Omental fat pad (tissue), 4 donors: ENCODE measurements around the gene OSM. TPM values are rescaled to one million over a fixed set of nuclear protein-coding genes. Genes with fewer than 3 reads are reported as not detected.
A peak's percentile ranks its signal among the peaks of the same experiment; 100 is the strongest.
"Not testable (repeated sequence)": the region's sequence is repeated elsewhere in the genome, so short reads cannot be mapped to it uniquely, and the experiment has no call there.

Experiments
- ATAC-seq: fragments of 150-250 bp; one replicate; pipeline ENCODE4 v1.9.1; 2016; ENCODE audit warnings: mild to moderate bottlenecking, moderate library complexity; ENCODE audit not compliant: low FRiP score
- DNase-seq: peaks from one replicate; pipeline ENCODE4 v3.0.0-alpha.2; 2019; ENCODE audit warnings: low spot score
- CTCF ChIP-seq, 3 donors: fragments of 450-650 bp; IDR thresholded peaks; one replicate each; pipeline ENCODE4 v1.5.1; 2016 to 2017; ENCODE audit warnings: antibody characterized with exemption in 3 of 3, mild to moderate bottlenecking in 3 of 3, moderate library complexity in 2 of 3
- total RNA-seq, 4 donors: library from RNA; depleted of rRNA; stranded (reverse); fragments of >200 nt; gene quantifications; one replicate each; pipeline ENCODE4 v1.1.0, GENCODE V29; 2016

Gene OSM
- total RNA-seq, 4 donors from 2014 or later: 7.1 to 17.8 (median 8.6) TPM

DNA sequence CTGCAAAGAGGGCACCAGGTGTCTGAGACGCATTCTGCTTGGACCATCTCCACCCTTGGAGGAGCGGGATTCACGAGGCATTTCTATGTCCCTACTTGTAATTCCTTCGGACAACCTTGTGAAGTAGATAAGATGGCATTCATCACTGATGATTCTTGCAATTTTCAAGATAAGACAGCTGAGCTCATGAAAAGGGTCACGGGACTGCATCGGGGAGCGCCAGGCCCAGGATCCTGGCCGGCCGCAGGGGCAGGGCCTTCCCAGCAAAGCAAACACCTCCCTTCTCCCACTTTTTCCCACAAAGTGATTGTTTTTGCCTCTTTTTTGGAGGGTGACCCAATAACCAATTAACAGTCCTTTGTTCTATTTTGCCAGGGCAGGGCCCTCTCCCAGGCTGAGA lies 28.5 kb downstream of the OSM start:
- ATAC-seq (peak; percentile 2), DNase-seq (no peak)
- no peak for TF ChIP-seq CTCF (IDR thresholded peaks at IDR 0.05)

DNA sequence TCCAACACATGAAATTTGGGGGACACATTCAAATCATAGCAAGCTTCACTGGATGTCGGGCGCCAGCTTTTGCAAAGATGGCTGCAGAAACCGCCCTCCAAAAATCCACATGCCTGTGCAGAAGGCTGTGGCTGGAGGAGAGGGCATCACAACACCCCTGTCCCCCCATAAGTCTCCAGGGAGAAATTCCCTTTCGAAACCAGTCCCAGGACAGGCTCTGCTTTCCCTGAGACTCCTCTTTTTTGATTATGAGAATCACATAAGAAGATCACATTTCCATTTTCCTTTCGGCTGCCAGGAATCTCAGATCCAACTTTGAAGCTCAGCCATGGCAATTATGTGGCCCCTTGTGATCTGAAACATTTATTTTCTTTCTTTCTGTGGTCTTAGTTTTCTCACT lies 29.8 kb downstream of the OSM start:
- TF ChIP-seq CTCF (IDR thresholded peaks at IDR 0.05): no peak
- no peak for DNase-seq
- ATAC-seq: no peak

- DNase-seq (no peak), ATAC-seq (peak; percentile 58)
- TF ChIP-seq CTCF (IDR thresholded peaks at IDR 0.05): no peak
These were observed 30.9 kb downstream of the OSM start for GRCh38 chr22:30235687-30236170.

DNA sequence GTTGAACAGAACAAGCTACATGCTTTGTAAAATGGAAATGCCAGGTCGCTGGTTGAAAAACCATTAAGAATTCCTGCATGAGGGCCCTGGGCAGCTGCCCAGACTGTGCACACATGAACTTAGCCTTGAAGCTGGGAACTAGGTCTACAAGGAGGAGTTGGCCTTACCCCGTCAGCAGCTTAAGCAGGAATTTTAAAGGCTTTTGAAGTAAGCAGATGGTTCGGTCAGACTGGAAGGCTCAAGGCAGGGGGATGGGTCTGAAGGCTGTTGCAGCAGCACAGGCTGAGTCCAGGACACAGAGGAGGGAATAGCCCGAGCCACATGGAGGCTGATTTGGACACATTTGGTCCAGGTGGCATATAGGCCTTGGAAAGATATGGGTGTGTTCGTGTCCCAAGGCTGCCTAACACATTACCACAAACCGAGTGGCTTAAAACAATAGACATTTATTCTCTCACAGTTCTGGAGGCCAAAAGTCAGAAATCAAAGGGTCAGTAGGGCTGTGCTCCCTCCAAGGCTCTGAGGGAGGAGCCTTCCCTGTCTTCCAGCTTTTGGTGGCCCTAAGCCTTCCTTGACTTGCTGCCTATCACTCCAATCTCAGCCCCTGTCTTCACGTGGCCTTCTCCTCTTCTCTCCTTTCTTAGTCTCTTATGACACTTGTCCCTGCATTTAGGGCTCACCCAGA lies 31.7 kb downstream of the OSM start:
- no peak for DNase-seq
- no peak for TF ChIP-seq CTCF (IDR thresholded peaks at IDR 0.05)
- peak; percentile 34 for ATAC-seq

- DNase-seq, ATAC-seq: not testable (repeated sequence)
These were observed 32.3 kb downstream of the OSM start for GRCh38 chr22:30234325-30234724.

GRCh38 chr22:30233582-30233981 lies 33.1 kb downstream of the OSM start:
- DNase-seq (no peak), ATAC-seq (no peak)
- TF ChIP-seq CTCF (IDR thresholded peaks at IDR 0.05): no peak

GRCh38 chr22:30232716-30233218 lies 33.9 kb downstream of the OSM start:
- DNase-seq: no peak
- TF ChIP-seq CTCF (IDR thresholded peaks at IDR 0.05): no peak
- ATAC-seq: no peak
